ENCODE results near the gene SULT4A1. TPM values are rescaled to one million over a fixed set of nuclear protein-coding genes. Genes with fewer than 3 reads are reported as not detected.

SULT4A1 gene
- total and polyA plus RNA-seq, 2 donors (not counting 1 experiment from before 2014, with no cell fraction given) = not detected

- no peaks in the 10 kb centered on the region for H4K20me1 ChIP-seq (ENCODE audit: control insufficient read depth, insufficient read depth, low read length, poor library complexity, severe bottlenecking)
- H3K27ac Mint-ChIP-seq = no peak overlapping the region
- peaks cover 0 to 9% (median 1%) of the 10 kb centered on the region in 4 experiments for H3K27me3 ChIP-seq (replicated peaks in 1 of 4; ENCODE audit: control extremely low read depth in 1 of 4, control insufficient read depth in 3 of 4, insufficient read depth in 4 of 4, low read length in 3 of 4)
- peaks cover 29% of the 10 kb centered on the region for H3K27me3 Mint-ChIP-seq
- no peak overlapping the region for H2AFZ ChIP-seq (ENCODE audit: insufficient read depth, low read depth, low read length, poor library complexity, severe bottlenecking)
- H3K27ac ChIP-seq (ENCODE audit: low read length in 2 of 2) = no peak overlapping the region
- intact Hi-C loops (cut with micrococcal nuclease) = no loop called here
- no peak overlapping the region for H3K9ac ChIP-seq (ENCODE audit: low read length)
- H3K4me2 ChIP-seq (replicated peaks; ENCODE audit: low read depth, low read length, poor library complexity, severe bottlenecking) = no peak overlapping the region
- peaks cover 3% of the 10 kb centered on the region for H3K9me3 Mint-ChIP-seq (ENCODE audit: insufficient read depth)
- TF ChIP-seq CTCF (IDR thresholded peaks at IDR 0.05) = no peak
- no peak for TF ChIP-seq EZH2 (IDR thresholded peaks at IDR 0.05; ENCODE audit: borderline replicate concordance, insufficient read depth, low read depth, low read length, poor library complexity, severe bottlenecking)
- H3K9me3 ChIP-seq (ENCODE audit: control extremely low read depth in 1 of 3, control insufficient read depth in 2 of 3, insufficient read depth in 1 of 3, low read length in 2 of 3) = peaks cover 0 to 19% (median 0%) of the 10 kb centered on the region in 3 donors
- H3K36me3 ChIP-seq (replicated peaks in 1 of 2; ENCODE audit: control extremely low read depth in 1 of 2, control insufficient read depth in 1 of 2, extremely low read depth in 1 of 2, insufficient read depth in 2 of 2, low read length in 1 of 2) = no peaks in the 10 kb centered on the region
- ChIA-PET CTCF (no interaction called here), POLR2A (no interaction called here)
- no peak overlapping the region for H3K4me3 Mint-ChIP-seq
- no peaks in the 10 kb centered on the region for H3K79me2 ChIP-seq (ENCODE audit: control insufficient read depth, insufficient read depth, low read length)
- H3K4me1 ChIP-seq (ENCODE audit: control insufficient read depth in 2 of 2, insufficient read depth in 2 of 2, low read length in 2 of 2) = no peaks in the 10 kb centered on the region
- DNase-seq (no peak), ATAC-seq (ENCODE audit: low read depth) (no peak)
- 86% methylated on average over 1 of the region's 3 CpGs for WGBS (ENCODE audit: insufficient coverage)
- H3K4me3 ChIP-seq (ENCODE audit: control extremely low read depth in 1 of 5, extremely low read depth in 1 of 5, insufficient read depth in 1 of 5, low read depth in 2 of 5, low read length in 4 of 5) = no peak overlapping the region
- H3K4me1 Mint-ChIP-seq = no peaks in the 10 kb centered on the region
These were observed 10.4 kb downstream of the SULT4A1 start for GRCh38 chr22:43851979-43852307.

- H3K4me3 Mint-ChIP-seq = no peak overlapping the region
- no peak for ATAC-seq (ENCODE audit: low read depth)
- Histone ChIP-seq H3K79me2 (ENCODE audit: control insufficient read depth, insufficient read depth, low read length) (no peaks in the 10 kb centered on the region), H3K9me3 (ENCODE audit: control extremely low read depth in 1 of 3, control insufficient read depth in 2 of 3, insufficient read depth in 1 of 3, low read length in 2 of 3) (peaks cover 0 to 16% (median 0%) of the 10 kb centered on the region in 3 donors), H3K36me3 (replicated peaks in 1 of 2; ENCODE audit: control extremely low read depth in 1 of 2, control insufficient read depth in 1 of 2, extremely low read depth in 1 of 2, insufficient read depth in 2 of 2, low read length in 1 of 2) (no peaks in the 10 kb centered on the region), H3K27ac (ENCODE audit: low read length in 2 of 2) (no peak overlapping the region), H3K9ac (ENCODE audit: low read length) (no peak overlapping the region), H3K4me1 (ENCODE audit: control insufficient read depth in 2 of 2, insufficient read depth in 2 of 2, low read length in 2 of 2) (no peaks in the 10 kb centered on the region), H4K20me1 (ENCODE audit: control insufficient read depth, insufficient read depth, low read length, poor library complexity, severe bottlenecking) (no peaks in the 10 kb centered on the region), H3K4me2 (replicated peaks; ENCODE audit: low read depth, low read length, poor library complexity, severe bottlenecking) (no peak overlapping the region), H3K4me3 (ENCODE audit: control extremely low read depth in 1 of 5, extremely low read depth in 1 of 5, insufficient read depth in 1 of 5, low read depth in 2 of 5, low read length in 4 of 5) (no peak overlapping the region), H3K27me3 (replicated peaks in 1 of 4; ENCODE audit: control extremely low read depth in 1 of 4, control insufficient read depth in 3 of 4, insufficient read depth in 4 of 4, low read length in 3 of 4) (peaks cover 0 to 9% (median 0%) of the 10 kb centered on the region in 4 experiments), H2AFZ (ENCODE audit: insufficient read depth, low read depth, low read length, poor library complexity, severe bottlenecking) (no peak overlapping the region)
- ChIA-PET CTCF (no interaction called here), POLR2A (no interaction called here)
- no peaks in the 10 kb centered on the region for H3K4me1 Mint-ChIP-seq
- H3K9me3 Mint-ChIP-seq (ENCODE audit: insufficient read depth) = peaks cover 1% of the 10 kb centered on the region
- TF ChIP-seq EZH2 (IDR thresholded peaks at IDR 0.05; ENCODE audit: borderline replicate concordance, insufficient read depth, low read depth, low read length, poor library complexity, severe bottlenecking) = no peak
- no peak for TF ChIP-seq CTCF (IDR thresholded peaks at IDR 0.05)
- peaks cover 26% of the 10 kb centered on the region for H3K27me3 Mint-ChIP-seq
- intact Hi-C loops (cut with micrococcal nuclease) = no loop called here
- no peak overlapping the region for H3K27ac Mint-ChIP-seq
- no peak for DNase-seq
- WGBS (ENCODE audit: insufficient coverage) = 71% methylated on average over 12 of the region's 13 CpGs
These were observed 11.0 kb downstream of the SULT4A1 start for GRCh38 chr22:43851058-43851978.

All from B cell (primary cell).